HG02642 (cell line): ENCODE measurements around the gene ZDHHC1.
"Not testable (repeated sequence)": the region's sequence is repeated elsewhere in the genome, so short reads cannot be mapped to it uniquely, and the experiment has no call there.

Source experiments
- ATAC-seq: cut with Tn5 transposase; IDR thresholded peaks from one replicate; pipeline ENCODE4 v1.9.1; 2021; ENCODE audit warnings: mild to moderate bottlenecking; ENCODE audit not compliant: unreplicated experiment, poor library complexity

The ZDHHC1 gene

DNA sequence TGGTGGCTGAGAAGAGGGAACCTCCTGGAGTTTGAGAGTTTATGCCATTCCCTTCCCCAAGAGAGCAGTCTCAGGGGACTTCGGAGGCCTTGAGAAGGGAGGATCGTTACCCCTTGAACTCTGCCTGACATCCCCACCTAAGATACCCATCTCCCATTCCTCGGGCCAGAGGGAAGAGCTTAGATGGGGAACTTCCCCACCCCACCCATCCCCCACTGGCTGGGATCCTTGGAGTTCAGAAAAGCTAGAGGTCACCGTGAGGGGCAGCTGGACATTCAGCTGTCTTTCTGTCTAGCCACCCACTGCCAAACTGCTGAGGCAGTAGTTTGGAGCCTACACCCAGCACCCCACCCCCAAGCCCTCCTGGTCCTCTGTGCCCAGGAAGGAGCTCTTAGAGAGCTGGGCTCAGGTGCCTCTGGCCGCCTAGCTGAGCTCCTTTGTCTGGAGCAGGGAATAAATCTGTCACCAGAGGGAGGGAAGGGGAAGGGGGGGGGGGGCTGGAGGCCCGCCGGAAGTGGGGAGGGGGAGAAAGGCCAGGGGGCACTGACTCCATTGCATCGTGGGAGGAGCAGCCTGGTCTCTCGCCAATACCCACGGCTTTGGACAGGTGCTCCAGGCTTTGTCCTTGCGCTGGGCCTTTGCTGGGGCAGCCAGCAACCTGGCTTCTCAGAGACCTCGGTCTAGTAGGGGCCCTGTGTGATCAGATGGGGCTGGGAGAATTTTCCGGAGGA lies 15.7 kb upstream of the ZDHHC1 start:
- ATAC-seq, result no peak

- no peak for ATAC-seq
Observed at GRCh38 chr16:67430977-67431774, 14.9 kb upstream of the ZDHHC1 start, which contains the start of gene HSD11B2. TSS of gene HSD11B2 (plus strand) at chr16:67431121. CDS start at chr16:67431249, 128 bp downstream.

- ATAC-seq, result no peak
Observed at GRCh38 chr16:67430504-67430976, 14.3 kb upstream of the ZDHHC1 start.

- ATAC-seq, result no peak
Observed at GRCh38 chr16:67429799-67430503, 13.7 kb upstream of the ZDHHC1 start.

DNA sequence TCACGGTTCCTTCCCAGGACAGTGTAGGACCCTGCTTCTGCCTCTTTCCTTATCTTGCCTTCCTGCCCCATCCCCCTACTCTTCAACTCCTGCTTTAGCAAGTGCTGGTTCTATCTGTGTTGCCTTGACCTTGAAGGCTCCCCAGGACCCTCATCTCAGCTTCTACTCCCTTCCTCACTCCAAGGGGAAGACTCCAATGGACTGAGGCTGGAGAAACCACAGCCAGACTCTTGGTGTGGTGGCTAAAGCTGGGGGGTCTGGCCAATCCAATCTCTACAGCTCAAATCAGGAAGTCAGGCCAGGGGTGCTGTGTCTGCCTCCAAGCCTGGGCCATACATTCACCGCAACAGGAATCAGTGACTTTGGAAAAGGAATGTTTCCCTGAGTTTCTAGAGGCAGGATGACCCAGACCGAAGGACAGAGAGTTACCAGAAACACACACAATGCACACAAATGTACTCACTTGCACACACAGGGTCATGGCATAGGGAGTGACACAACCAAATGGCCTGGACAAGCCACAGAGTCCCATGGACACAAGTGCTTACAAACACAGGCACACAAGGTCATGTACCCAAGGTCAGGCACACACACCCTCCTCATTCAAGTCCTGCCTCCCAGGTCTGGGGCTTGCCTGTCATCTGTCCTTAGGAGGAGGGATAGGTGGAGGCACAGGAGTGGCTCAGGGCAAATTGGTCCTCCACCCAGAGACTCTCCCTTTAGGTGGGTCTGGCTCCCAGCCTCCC lies 12.9 kb upstream of the ZDHHC1 start:
- no peak for ATAC-seq

- no peak for ATAC-seq
Observed at GRCh38 chr16:67428146-67428731, 12.0 kb upstream of the ZDHHC1 start.

- ATAC-seq, result no peak
Observed at GRCh38 chr16:67426950-67427349, 10.7 kb upstream of the ZDHHC1 start.

DNA sequence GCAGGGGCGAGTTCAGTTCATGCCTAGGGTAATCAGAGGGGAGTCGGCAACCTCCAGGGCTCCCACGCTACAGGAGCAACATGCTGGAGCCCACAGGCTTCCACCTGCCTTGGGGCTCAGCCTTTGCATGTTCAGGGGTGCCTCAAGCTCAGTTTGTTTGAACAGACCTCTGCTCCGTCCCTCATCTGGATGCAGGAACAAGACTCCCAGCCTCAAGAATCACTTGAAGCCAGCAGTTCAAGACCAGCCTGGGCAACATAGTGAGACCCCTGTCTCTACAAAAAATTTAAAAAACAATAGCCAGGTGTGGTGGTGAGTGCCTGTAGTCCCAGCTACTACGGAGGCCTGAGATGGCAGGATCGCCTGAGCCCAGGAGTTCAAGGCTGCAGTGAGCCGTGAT lies 9.7 kb upstream of the ZDHHC1 start:
- no peak for ATAC-seq

DNA sequence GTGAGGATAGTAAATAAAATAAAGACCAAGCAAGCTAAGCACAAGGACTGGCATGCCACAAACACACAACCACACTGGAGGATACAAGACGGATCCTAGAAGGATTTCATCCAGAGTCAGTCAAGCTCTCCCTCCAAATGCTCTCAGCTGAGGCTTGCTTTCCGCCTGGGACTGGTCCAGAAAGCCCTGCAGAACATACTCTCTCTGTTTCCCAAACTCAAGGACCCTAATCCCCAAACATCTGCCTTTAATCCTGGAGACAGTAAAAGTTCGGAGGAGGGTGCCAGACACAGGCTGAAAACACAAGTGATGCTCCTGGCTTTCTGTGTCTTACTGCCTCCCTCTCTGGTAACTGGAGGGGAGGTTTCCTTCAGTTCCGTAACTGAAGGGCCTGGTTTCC lies 9.3 kb upstream of the ZDHHC1 start:
- no peak for ATAC-seq

DNA sequence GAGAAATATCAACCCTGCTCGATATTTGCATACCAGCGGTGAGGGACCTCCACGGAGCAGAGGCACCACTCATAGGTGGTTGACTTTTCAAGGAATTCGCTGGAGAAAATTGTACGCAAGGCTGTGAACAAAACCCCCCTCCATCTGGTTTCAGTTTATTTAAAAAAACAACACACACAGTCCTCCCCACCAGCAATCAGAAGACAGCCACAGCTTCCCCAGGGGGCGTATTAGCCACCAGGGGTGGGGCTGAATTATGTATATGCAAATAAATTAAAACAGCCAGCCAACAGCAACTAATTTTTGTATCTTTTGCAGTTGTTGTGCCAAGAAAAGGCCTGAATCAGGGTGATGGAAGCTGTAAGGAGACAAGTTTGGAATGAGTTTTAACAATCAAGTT lies 8.8 kb upstream of the ZDHHC1 start:
- ATAC-seq, result no peak

- ATAC-seq, result no peak
Observed at GRCh38 chr16:67424261-67424615, 8.0 kb upstream of the ZDHHC1 start.

GRCh38 chr16:67423611-67424260 lies 7.5 kb upstream of the ZDHHC1 start:
- no peak for ATAC-seq

DNA sequence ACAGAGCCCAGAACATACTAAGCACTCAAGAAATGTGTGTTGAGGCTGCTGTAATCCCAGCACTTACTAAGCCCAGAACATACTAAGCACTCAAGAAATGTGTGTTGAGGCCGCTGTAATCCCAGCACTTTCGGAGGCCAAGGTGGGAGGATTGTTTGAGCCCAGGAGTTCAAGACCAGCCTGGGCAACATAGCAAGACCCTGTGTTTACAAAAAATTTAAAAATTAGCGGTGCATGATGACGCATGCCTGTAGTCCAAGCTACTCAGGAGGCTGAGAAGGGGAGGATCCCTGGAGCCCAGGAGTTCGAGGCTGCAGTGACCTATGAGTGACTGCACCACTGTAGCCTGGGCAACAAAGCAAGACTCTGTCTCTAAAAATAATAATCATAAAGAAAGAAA lies 6.7 kb upstream of the ZDHHC1 start:
- ATAC-seq, result no peak

GRCh38 chr16:67421030-67421429 lies 4.8 kb upstream of the ZDHHC1 start:
- ATAC-seq, result no peak

DNA sequence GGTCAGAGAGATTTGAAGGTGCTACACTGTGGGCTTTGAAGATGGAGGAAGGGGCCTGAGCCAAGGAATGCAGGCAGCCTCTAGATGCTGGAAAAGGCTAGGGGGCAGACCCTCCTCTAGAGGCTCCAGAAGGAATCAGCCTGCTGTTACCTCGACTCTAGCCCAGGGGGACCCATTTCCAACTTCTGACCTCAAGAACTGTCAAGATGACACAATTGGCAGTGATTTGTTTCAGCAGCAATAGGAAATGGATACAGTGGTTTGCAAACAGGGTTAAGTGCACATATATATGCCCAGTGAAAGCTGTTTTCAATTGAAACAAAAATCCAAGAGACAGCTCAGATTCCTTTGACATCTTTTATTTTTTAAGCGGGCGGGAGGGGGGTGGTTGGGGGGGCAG lies 3.7 kb upstream of the ZDHHC1 start:
- ATAC-seq, result no peak

DNA sequence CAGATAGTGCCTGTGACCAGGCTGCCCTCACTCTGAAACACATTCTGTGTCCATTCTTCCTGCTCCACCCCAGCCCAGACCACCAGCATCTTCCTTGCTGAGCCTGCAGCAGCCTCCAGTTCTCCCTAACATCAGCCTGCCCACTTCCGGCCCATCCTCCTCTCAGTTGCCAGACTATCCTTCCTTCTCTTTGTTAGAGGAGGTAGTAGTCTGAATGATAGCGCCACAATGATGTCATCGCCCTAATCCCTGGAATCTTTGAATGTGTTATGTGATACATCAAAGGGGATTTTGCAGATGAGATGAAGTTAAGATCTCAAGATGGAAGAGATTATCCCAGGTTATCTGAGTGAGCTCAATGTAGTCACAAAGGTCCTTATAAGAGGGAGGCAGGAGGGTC lies 3.2 kb upstream of the ZDHHC1 start:
- no peak for ATAC-seq

- ATAC-seq, result no peak
Observed at GRCh38 chr16:67417333-67418061, 1.2 kb upstream of the ZDHHC1 start.

DNA sequence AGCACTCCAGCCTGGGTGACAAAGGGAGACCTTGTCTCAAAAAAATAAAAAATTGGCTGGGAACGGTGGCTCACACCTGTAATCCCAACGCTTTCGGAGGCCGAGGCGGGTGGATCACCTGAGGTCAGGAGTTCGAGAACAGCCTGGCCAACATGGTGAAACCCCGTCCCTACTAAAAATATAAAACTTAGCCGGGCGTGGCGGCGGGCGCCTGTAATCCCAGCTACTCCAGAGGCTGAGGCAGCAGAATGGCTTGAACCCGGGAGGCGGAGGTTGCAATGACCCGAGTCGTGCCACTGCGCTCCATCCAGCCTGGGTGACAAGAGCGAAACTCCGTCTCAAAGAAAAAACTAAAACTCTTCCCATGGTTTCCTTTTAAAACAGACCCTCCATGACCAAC lies 856 bp downstream of the ZDHHC1 start:
- not testable (repeated sequence) for ATAC-seq
